NCI-H446 (cell line): ENCODE results near the gene ILF3.
"Not testable (repeated sequence)": the region's sequence is repeated elsewhere in the genome, so short reads cannot be mapped to it uniquely, and the experiment has no call there.

ENCODE experiments used
- DNase-seq, 2 experiments: peaks; one replicate each; lab custom pipeline; 2025; lab: John Stamatoyannopoulos, UW

The ILF3 gene

GRCh38 chr19:10642473-10643171, 11.5 kb upstream of the ILF3 start:
- no peak for DNase-seq

GRCh38 chr19:10643172-10643967, 10.8 kb upstream of the ILF3 start:
- no peak for DNase-seq

- DNase-seq, result no peak
Measured at GRCh38 chr19:10643968-10644259, 10.2 kb upstream of the ILF3 start.

- DNase-seq, result peak; percentile 41 to 76
Measured at GRCh38 chr19:10644260-10645007, 9.7 kb upstream of the ILF3 start.

- DNase-seq, result no peak
Measured at GRCh38 chr19:10646456-10647159, 7.5 kb upstream of the ILF3 start.

- no peak for DNase-seq
Measured at GRCh38 chr19:10648360-10648759, 5.8 kb upstream of the ILF3 start.

- no peak for DNase-seq
Measured at GRCh38 chr19:10651851-10652250, 2.3 kb upstream of the ILF3 start.

GRCh38 chr19:10653482-10653731, 739 bp upstream of the ILF3 start:
- no peak for DNase-seq

- peak; percentile 74 to 83 for DNase-seq
Measured at GRCh38 chr19:10654610-10655456, 687 bp downstream of the ILF3 start.

GRCh38 chr19:10655457-10656312, 1.5 kb downstream of the ILF3 start:
- DNase-seq, result peak in 1 of 2 experiments; percentile 33

- DNase-seq, result no peak
Measured at GRCh38 chr19:10660346-10660745, 6.2 kb downstream of the ILF3 start.

- no peak for DNase-seq
Measured at GRCh38 chr19:10661946-10662345, 7.8 kb downstream of the ILF3 start.

- no peak for DNase-seq
Measured at GRCh38 chr19:10662384-10663251, 8.5 kb downstream of the ILF3 start.

GRCh38 chr19:10663252-10663563, 9.1 kb downstream of the ILF3 start:
- DNase-seq, result not testable (repeated sequence)

GRCh38 chr19:10667867-10668266, 13.7 kb downstream of the ILF3 start:
- DNase-seq, result no peak

- DNase-seq, result peak in 1 of 2 experiments; percentile 48
Measured at GRCh38 chr19:10669246-10669645, 15.1 kb downstream of the ILF3 start.

GRCh38 chr19:10670182-10670581, 16.0 kb downstream of the ILF3 start:
- no peak for DNase-seq

GRCh38 chr19:10670876-10671804, 17.0 kb downstream of the ILF3 start:
- DNase-seq, result no peak

GRCh38 chr19:10671922-10672321, 17.8 kb downstream of the ILF3 start:
- not testable (repeated sequence) for DNase-seq
